CD14-positive monocyte (primary cell): ENCODE data around the gene RIPK1. TPM values are rescaled to one million over a fixed set of nuclear protein-coding genes. Genes with fewer than 3 reads are reported as not detected.

Experiments
- DNase-seq, 3 donors: peaks; one replicate each; pipeline ENCODE4 v3.0.0-alpha.2; 2011 to 2022
- H2AFZ ChIP-seq: 2 replicates; pipeline ENCODE4 v1.6.0; 2012; ENCODE audit warnings: mild to moderate bottlenecking, low read depth, low read length, inconsistent platforms; ENCODE audit not compliant: insufficient read depth, poor library complexity, severe bottlenecking
- H3K27ac ChIP-seq, 2 donors: 1 replicate in 1 of 2; 2 replicates in 1 of 2; pipeline ENCODE4 v1.5.1; 2012 to 2013; ENCODE audit warnings: low read length in 2 of 2, control low read depth in 1 of 2, inconsistent platforms in 1 of 2, low read depth in 1 of 2, mild to moderate bottlenecking in 1 of 2
- H3K27me3 ChIP-seq, 2 donors: one replicate each; pipeline versions ENCODE4 v1.6.0 to v1.6.1; 2011 to 2013; ENCODE audit warnings: low read length in 2 of 2; ENCODE audit not compliant: control insufficient read depth in 2 of 2, insufficient read depth in 2 of 2
- H3K36me3 ChIP-seq, 2 donors: replicated peaks in 1 of 2; 1 replicate in 1 of 2; 2 replicates in 1 of 2; pipeline versions ENCODE4 v1.5.1 to v1.6.1; 2012 to 2013; ENCODE audit warnings: low read length in 2 of 2, control low read depth in 1 of 2, inconsistent platforms in 1 of 2, mild to moderate bottlenecking in 1 of 2; ENCODE audit not compliant: insufficient read depth in 2 of 2, control insufficient read depth in 1 of 2
- H3K4me1 ChIP-seq, 2 donors: 1 replicate in 1 of 2; 2 replicates in 1 of 2; pipeline versions ENCODE4 v1.5.1 to v1.6.1; 2012 to 2013; ENCODE audit warnings: low read length in 2 of 2, control low read depth in 1 of 2, inconsistent platforms in 1 of 2, mild to moderate bottlenecking in 1 of 2, moderate library complexity in 1 of 2; ENCODE audit not compliant: insufficient read depth in 2 of 2, control insufficient read depth in 1 of 2
- H3K4me2 ChIP-seq: replicated peaks from 2 replicates; pipeline ENCODE3; 2012; ENCODE audit warnings: low read length, moderate library complexity, mild to moderate bottlenecking; ENCODE audit not compliant: poor library complexity, severe bottlenecking; ENCODE audit errors: extremely low read depth
- H3K4me3 ChIP-seq, 3 experiments: fragments of 200-600 bp in 1 of 3; sonication (generic) in 1 of 3; replicated peaks in 1 of 3; 1 replicate in 2 of 3; 2 replicates in 1 of 3; pipeline ENCODE4 v1.5.1; 2011 to 2013; ENCODE audit warnings: low read length in 3 of 3, mild to moderate bottlenecking in 3 of 3, control low read depth in 2 of 3, low read depth in 2 of 3, inconsistent platforms in 1 of 3, moderate library complexity in 1 of 3
- H3K79me2 ChIP-seq: 2 replicates; pipeline ENCODE4 v1.6.0; 2012; ENCODE audit warnings: mild to moderate bottlenecking, control low read depth, inconsistent platforms, low read length, moderate library complexity; ENCODE audit not compliant: insufficient read depth
- H3K9ac ChIP-seq: 2 replicates; pipeline ENCODE4 v1.6.0; 2017; ENCODE audit warnings: low read length, mild to moderate bottlenecking; ENCODE audit not compliant: insufficient read depth, poor library complexity, severe bottlenecking
- H3K9me3 ChIP-seq, 2 donors: replicated peaks in 1 of 2; 1 replicate in 1 of 2; 2 replicates in 1 of 2; pipeline versions ENCODE4 v1.5.1 to v1.6.1; 2012 to 2013; ENCODE audit warnings: low read length in 2 of 2, control low read depth in 1 of 2; ENCODE audit not compliant: control insufficient read depth in 1 of 2, insufficient read depth in 1 of 2
- H4K20me1 ChIP-seq: 2 replicates; pipeline ENCODE4 v1.6.0; 2012; ENCODE audit warnings: mild to moderate bottlenecking, low read length, control low read depth, moderate library complexity; ENCODE audit not compliant: insufficient read depth
- H3K27ac Mint-ChIP-seq, 7 donors: one replicate each; pipeline ENCODE4 v1.8.0; 2020; ENCODE audit warnings: mild to moderate bottlenecking in 7 of 7, mixed read lengths in 7 of 7, moderate library complexity in 6 of 7, inconsistent platforms in 2 of 7
- H3K27me3 Mint-ChIP-seq, 3 donors: one replicate each; pipeline ENCODE4 v1.8.0; 2021 to 2022; ENCODE audit warnings: low read depth in 3 of 3, mild to moderate bottlenecking in 3 of 3, mixed read lengths in 3 of 3, moderate library complexity in 3 of 3, inconsistent platforms in 1 of 3
- H3K36me3 Mint-ChIP-seq, 2 donors: one replicate each; pipeline ENCODE4 v1.8.0; 2020; ENCODE audit warnings: mixed read lengths in 2 of 2, inconsistent platforms in 1 of 2, mild to moderate bottlenecking in 1 of 2
- H3K4me1 Mint-ChIP-seq: one replicate; pipeline ENCODE4 v1.8.0; 2020; ENCODE audit warnings: mild to moderate bottlenecking, mixed read lengths
- H3K4me3 Mint-ChIP-seq, 2 donors: one replicate each; pipeline ENCODE4 v1.8.0; 2020; ENCODE audit warnings: mild to moderate bottlenecking in 2 of 2, mixed read lengths in 2 of 2, moderate library complexity in 1 of 2
- H3K9me3 Mint-ChIP-seq, 7 donors: one replicate each; pipeline ENCODE4 v1.8.0; 2020 to 2022; ENCODE audit warnings: mixed read lengths in 7 of 7, mild to moderate bottlenecking in 6 of 7, moderate library complexity in 6 of 7, inconsistent platforms in 2 of 7
- CTCF ChIP-seq: fragments of 200-600 bp; IDR thresholded peaks from one replicate; pipeline ENCODE4 v1.8.0; 2022; ENCODE audit warnings: antibody characterized with exemption, mild to moderate bottlenecking
- WGBS: methylation state at CpG from one replicate; pipeline ENCODE4 v1.1.5; 2013; ENCODE audit warnings: missing lambda C conversion rate; ENCODE audit not compliant: insufficient coverage; 5-methylcytosine and 5-hydroxymethylcytosine counted together
- intact Hi-C, 2 donors: fragments of 100-400 bp; cut with micrococcal nuclease; formaldehyde crosslinking; loops; one replicate each; pipeline versions ENCODE4 v1.15.0 to v1.15.1; 2023
- polyA plus RNA-seq, 3 donors: library from polyadenylated mRNA; depleted of rRNA in 1 of 3; unstranded in 2 of 3; stranded (reverse) in 1 of 3; fragments of 300-500 nt in 2 of 3; fragments of >200 nt in 1 of 3; fragmentation: Illumina TruSeq in 2 of 3; gene quantifications; 1 replicate in 2 of 3; 2 replicates in 1 of 3; pipeline ENCODE4 v1.2.3, GENCODE V29; 2012 to 2021

RIPK1 gene
- polyA plus RNA-seq, 3 donors: 6.0 to 9.6 (median 9.6) TPM

GRCh38 chr6:3063733-3064700 is 4.3 kb upstream of the RIPK1 start:
- Mint-ChIP-seq H3K4me1 (peaks cover 28% of the 10 kb centered on the region), H3K9me3 (peaks cover 0 to 3% (median 0%) of the 10 kb centered on the region in 7 donors), H3K4me3 (peak overlapping the region; percentile 93 to 99), H3K27me3 (peaks cover 3 to 6% (median 5%) of the 10 kb centered on the region in 3 donors), H3K36me3 (peaks cover 0 to 2% of the 10 kb centered on the region in 2 donors), H3K27ac (peak overlapping the region; percentile 81 to 97 (median 93))
- under 1% methylated on average over 81 of the region's 85 CpGs for WGBS
- peaks cover 14% of the 10 kb centered on the region for H4K20me1 ChIP-seq
- H3K27ac ChIP-seq: peak overlapping the region; percentile 75 to 82
- DNase-seq: peak; percentile 91 to 95 (median 93)
- H3K27me3 ChIP-seq: no peaks in the 10 kb centered on the region
- H3K4me2 ChIP-seq: peak overlapping the region; percentile 77
- H3K36me3 ChIP-seq: no peaks in the 10 kb centered on the region
- peak overlapping the region; percentile 82 for H3K9ac ChIP-seq
- no peaks in the 10 kb centered on the region for H3K9me3 ChIP-seq
- intact Hi-C loops: loop anchor here in 1 of 2 donors (5.0 kb wide), 1 partner anchor 222 kb away; the partner anchor contains the start of gene SERPINB1
- H3K79me2 ChIP-seq: peaks cover 29% of the 10 kb centered on the region
- peaks cover 23 to 28% of the 10 kb centered on the region in 2 donors for H3K4me1 ChIP-seq
- TF ChIP-seq CTCF: no peak
- peak overlapping the region; percentile 51 to 78 (median 75) for H3K4me3 ChIP-seq
- peak overlapping the region; percentile 80 for H2AFZ ChIP-seq

- no peak for DNase-seq
- peaks cover 10 to 30% of the 10 kb centered on the region in 2 donors for H3K36me3 Mint-ChIP-seq
- Histone ChIP-seq H3K9me3 (no peaks in the 10 kb centered on the region), H3K79me2 (peaks cover 89% of the 10 kb centered on the region), H2AFZ (no peak overlapping the region), H3K4me3 (no peak overlapping the region), H4K20me1 (peaks cover 84% of the 10 kb centered on the region), H3K36me3 (peaks cover 7 to 19% of the 10 kb centered on the region in 2 donors), H3K27me3 (no peaks in the 10 kb centered on the region), H3K9ac (no peak overlapping the region), H3K27ac (no peak overlapping the region), H3K4me1 (peaks cover 20 to 40% of the 10 kb centered on the region in 2 donors), H3K4me2 (no peak overlapping the region)
- H3K4me1 Mint-ChIP-seq: peaks cover 41% of the 10 kb centered on the region
- intact Hi-C loops: no loop called here
- TF ChIP-seq CTCF: no peak
- H3K27ac Mint-ChIP-seq: peak overlapping the region in 2 of 7 donors; percentile 8 to 42
- 100% methylated on average over 1 of the region's 2 CpGs for WGBS
- H3K27me3 Mint-ChIP-seq: no peaks in the 10 kb centered on the region
- H3K9me3 Mint-ChIP-seq: no peaks in the 10 kb centered on the region
- H3K4me3 Mint-ChIP-seq: no peak overlapping the region
Measured at GRCh38 chr6:3071568-3071967, 3.3 kb downstream of the RIPK1 start.
